ENCODE results near the gene APLP2. TPM values are rescaled to one million over a fixed set of nuclear protein-coding genes. Genes with fewer than 3 reads are reported as not detected.

APLP2 gene
- total and polyA plus RNA-seq, 2 of the 13 experiments (the other 11 are each of a cell fraction or from before 2014, with no cell fraction given): 315 to 594 TPM

GRCh38 chr11:130179396-130180306 is 110.0 kb downstream of the APLP2 start (continued):
- TF ChIP-seq NRL (CRISPR knock-in tag; IDR thresholded peaks at IDR 0.05; ENCODE audit: borderline replicate concordance) (peak; percentile 64; the same call in 1 of the 2 replicates), GATAD1 (CRISPR knock-in tag; IDR thresholded peaks at IDR 0.05) (no peak)

- Histone ChIP-seq H3K4me2 (ENCODE audit: low read depth, low read length) (peak overlapping the region; percentile 96; the same call in 1 of the 2 replicates), H3K9ac (ENCODE audit: insufficient read depth, low read depth, low read length) (no peak overlapping the region), H4K20me1 (ENCODE audit: insufficient read depth, low read length) (no peaks in the 10 kb centered on the region), H3K79me2 (ENCODE audit: insufficient read depth, low read length) (no peaks in the 10 kb centered on the region), H3K27ac (ENCODE audit: extremely low read length, insufficient read depth, low read length) (peak overlapping the region; percentile 97), H3K4me3 (replicated peaks in 1 of 3; ENCODE audit: insufficient read depth in 1 of 3, low read depth in 2 of 3, low read length in 3 of 3) (no peak overlapping the region), H2AFZ (ENCODE audit: low read length) (no peak overlapping the region), H3K4me1 (ENCODE audit: insufficient read depth, low read length) (peaks cover 45% of the 10 kb centered on the region), H3K27me3 (ENCODE audit: control insufficient read depth in 1 of 2, insufficient read depth in 2 of 2, low read length in 2 of 2) (no peaks in the 10 kb centered on the region), H3K36me3 (replicated peaks in 1 of 2; ENCODE audit: control insufficient read depth in 1 of 2, insufficient read depth in 2 of 2, low read length in 2 of 2) (no peaks in the 10 kb centered on the region), H3K9me3 (ENCODE audit: low read length) (no peaks in the 10 kb centered on the region)
- ChIA-PET POLR2A (interaction anchor here (1.6 to 2.5 kb wide), 5 partner anchors 12 to 179 kb away, joined by 8 to 38 read pairs (median 33); partner anchors contain the start of gene PRDM10), CTCF (ENCODE audit: low intra/inter-chr PET ratio, low total read pairs) (no interaction called here)
- ATAC-seq (no peak), FAIRE-seq (peak; percentile 26), DNase-seq (ENCODE audit: low spot score) (no peak)
- no peak for TF ChIP-seq SRSF9 (IDR thresholded peaks at IDR 0.05; ENCODE audit: borderline replicate concordance, insufficient read depth, low read depth, low read length, poor library complexity, severe bottlenecking)
- TF ChIP-seq TERF1 (CRISPR knock-in tag; IDR thresholded peaks at IDR 0.05): no peak
- TF ChIP-seq LCORL (IDR thresholded peaks at IDR 0.05): no peak
- 0 out of 2 replicates have a peak, but pooled peaks have one; percentile 15 for TF ChIP-seq LCORL (CRISPR knock-in tag; IDR thresholded peaks at IDR 0.05)
- TF ChIP-seq ZNF263 (CRISPR knock-in tag; IDR thresholded peaks at IDR 0.05): peak; percentile 25; the same call in 1 of the 2 replicates
- TF ChIP-seq TEF (CRISPR knock-in tag; IDR thresholded peaks at IDR 0.05): no peak
- no peak for TF ChIP-seq HDAC2 (CRISPR knock-in tag; IDR thresholded peaks at IDR 0.05)
- TF ChIP-seq MAFK (conservative IDR thresholded peaks at IDR 0.05 in 1 of 2, IDR thresholded peaks at IDR 0.05 in 1 of 2; ENCODE audit: low read length in 2 of 2): peak; percentile 88 to 91
- peak; percentile 87 for TF ChIP-seq MAFF (IDR thresholded peaks at IDR 0.05; ENCODE audit: low read depth, low read length)
- TF ChIP-seq ZIK1 (CRISPR knock-in tag; IDR thresholded peaks at IDR 0.05; ENCODE audit: borderline replicate concordance, low read depth): no peak
- no peak for TF ChIP-seq CHCHD3 (CRISPR knock-in tag; IDR thresholded peaks at IDR 0.05)
- TF ChIP-seq KMT2B (CRISPR knock-in tag; IDR thresholded peaks at IDR 0.05): no peak
- intact Hi-C loops (cut with micrococcal nuclease; ENCODE audit: unreplicated experiment) (no loop called here), in situ Hi-C loops (cut with HindIII; ENCODE audit: extremely low pct_ligation_motif_present, low pct_unique_long_range_greater_than_20kb) (no loop called here)
- 62% methylated on average over 4 of the region's 4 CpGs for WGBS (ENCODE audit: low lambda C conversion rate)
- no TSS peak for BruUV-seq (replicated peaks)
Observed at GRCh38 chr11:130180491-130180890, 110.8 kb downstream of the APLP2 start.

All from HepG2 (cell line).